ENCODE data around the gene NELFE. TPM values are rescaled to one million over a fixed set of nuclear protein-coding genes. Genes with fewer than 3 reads are reported as not detected.
"Not testable (repeated sequence)": the region's sequence is repeated elsewhere in the genome, so short reads cannot be mapped to it uniquely, and the experiment has no call there.

The NELFE gene, protein sequence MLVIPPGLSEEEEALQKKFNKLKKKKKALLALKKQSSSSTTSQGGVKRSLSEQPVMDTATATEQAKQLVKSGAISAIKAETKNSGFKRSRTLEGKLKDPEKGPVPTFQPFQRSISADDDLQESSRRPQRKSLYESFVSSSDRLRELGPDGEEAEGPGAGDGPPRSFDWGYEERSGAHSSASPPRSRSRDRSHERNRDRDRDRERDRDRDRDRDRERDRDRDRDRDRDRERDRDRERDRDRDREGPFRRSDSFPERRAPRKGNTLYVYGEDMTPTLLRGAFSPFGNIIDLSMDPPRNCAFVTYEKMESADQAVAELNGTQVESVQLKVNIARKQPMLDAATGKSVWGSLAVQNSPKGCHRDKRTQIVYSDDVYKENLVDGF
- 201 and 228 TPM in 2 replicates for total RNA-seq (2014; rRNA removed; shearing (Covaris generic))

DNA sequence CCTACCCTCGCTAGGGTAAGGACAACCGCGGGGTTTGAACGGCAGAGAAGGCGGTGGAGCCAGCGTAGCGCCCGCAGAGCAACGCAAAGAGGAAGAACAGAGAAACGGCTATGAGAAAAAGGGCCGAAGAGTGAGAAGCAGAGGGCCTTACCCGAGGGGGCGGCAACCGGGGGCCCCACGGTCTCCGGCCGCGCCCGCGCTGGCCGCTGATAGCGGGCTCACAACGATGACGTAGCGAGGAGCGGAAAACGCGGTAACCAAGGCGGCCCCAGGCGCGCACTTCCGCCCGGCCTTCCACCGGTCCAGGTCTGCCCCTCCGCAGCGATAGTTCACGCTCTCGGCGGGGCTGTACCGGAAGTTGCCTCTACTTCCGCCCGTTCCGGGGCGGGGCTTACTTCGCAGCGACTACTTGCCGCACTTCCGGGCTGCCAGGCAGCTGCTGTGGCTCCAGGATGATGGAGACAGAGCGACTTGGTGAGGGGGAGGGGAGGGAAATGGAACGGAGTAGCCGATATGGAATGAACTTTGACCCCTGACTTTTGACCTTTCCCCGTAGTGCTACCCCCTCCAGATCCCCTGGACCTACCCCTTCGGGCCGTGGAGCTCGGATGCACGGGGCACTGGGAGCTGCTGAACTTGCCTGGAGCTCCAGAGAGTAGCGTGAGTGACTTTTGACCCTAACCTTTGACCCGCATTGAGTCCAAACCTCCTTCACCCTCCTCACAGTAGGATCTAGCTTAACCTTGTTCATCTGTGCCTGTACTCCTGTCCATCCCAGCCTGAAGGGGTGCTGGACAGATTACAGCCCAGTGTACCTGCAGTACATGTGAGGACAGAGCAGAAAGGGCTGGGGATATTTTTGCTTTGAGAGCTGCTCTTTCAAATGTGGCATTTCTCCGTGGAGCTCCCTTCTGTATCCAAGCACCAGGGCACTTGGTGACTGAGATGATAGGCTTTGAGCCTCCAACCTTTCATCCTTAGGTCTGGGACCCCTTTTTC is at the start of gene NELFE, which contains the start of gene SKIC2:
Gene NELFE (minus strand): TSS at position 231 of the 999 bp plus-strand sequence. CDS start 525 bp downstream, outside the sequence.
Gene SKIC2 (plus strand): TSS at position 435 of the 999 bp plus-strand sequence. CDS start 18 bp downstream, at position 453.
- DNase-seq (ENCODE audit: low read depth) = peak; percentile 99

DNA sequence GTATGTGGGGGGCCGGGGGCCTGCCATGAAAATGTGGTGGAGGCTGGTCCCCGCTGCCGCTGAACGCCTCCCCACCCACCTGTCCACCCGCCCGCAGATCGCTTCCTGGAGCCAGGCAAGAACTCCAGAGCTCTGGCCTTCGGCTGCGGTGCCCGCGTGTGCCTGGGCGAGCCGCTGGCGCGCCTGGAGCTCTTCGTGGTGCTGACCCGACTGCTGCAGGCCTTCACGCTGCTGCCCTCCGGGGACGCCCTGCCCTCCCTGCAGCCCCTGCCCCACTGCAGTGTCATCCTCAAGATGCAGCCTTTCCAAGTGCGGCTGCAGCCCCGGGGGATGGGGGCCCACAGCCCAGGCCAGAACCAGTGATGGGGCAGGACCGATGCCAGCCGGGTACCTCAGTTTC is 49.3 kb upstream of the NELFE start:
- not testable (repeated sequence) for DNase-seq (ENCODE audit: low read depth)

DNA sequence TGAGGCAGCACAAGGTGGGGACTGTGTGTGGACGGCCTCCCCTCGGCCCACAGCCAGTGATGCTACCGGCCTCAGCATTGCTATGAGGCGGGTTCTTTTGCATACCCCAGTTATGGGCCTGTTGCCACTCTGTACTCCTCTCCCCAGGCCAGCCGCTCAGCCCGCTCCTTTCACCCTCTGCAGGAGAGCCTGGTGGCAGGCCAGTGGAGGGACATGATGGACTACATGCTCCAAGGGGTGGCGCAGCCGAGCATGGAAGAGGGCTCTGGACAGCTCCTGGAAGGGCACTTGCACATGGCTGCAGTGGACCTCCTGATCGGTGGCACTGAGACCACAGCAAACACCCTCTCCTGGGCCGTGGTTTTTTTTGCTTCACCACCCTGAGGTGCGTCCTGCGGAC is 48.3 kb upstream of the NELFE start:
- DNase-seq (ENCODE audit: low read depth) = not testable (repeated sequence)

DNA sequence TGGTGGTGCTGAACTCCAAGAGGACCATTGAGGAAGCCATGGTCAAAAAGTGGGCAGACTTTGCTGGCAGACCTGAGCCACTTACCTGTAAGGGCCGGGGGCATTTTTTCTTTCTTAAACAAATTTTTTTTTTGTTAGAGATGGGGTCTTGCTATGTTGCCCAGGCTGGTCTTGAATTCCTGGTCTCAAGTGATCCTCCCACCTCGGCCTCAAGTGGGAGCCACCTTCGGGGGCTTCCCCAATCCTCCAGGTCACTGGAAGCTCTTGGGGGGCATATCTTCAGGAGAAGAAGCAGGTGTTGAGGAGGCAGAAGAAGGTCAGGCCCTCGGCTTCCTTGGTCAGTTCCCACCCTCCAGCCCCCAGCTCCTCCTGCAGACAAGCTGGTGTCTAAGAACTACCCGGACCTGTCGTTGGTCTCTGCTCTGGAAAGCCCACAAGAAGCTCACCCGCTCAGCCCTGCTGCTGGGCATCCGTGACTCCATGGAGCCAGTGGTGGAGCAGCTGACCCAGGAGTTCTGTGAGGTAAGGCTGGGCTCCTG is 47.3 kb upstream of the NELFE start:
- DNase-seq (ENCODE audit: low read depth) = not testable (repeated sequence)

DNA sequence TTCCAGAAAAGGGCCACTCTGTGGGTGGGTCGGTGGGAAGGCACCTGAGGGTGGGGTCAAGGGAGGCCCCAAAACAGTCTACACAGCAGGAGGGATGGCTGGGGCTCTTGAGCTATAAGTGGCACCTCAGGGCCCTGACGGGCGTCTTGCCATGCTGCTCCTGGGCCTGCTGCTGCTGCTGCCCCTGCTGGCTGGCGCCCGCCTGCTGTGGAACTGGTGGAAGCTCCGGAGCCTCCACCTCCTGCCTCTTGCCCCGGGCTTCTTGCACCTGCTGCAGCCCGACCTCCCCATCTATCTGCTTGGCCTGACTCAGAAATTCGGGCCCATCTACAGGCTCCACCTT is 46.7 kb upstream of the NELFE start:
- DNase-seq (ENCODE audit: low read depth) = not testable (repeated sequence)

DNA sequence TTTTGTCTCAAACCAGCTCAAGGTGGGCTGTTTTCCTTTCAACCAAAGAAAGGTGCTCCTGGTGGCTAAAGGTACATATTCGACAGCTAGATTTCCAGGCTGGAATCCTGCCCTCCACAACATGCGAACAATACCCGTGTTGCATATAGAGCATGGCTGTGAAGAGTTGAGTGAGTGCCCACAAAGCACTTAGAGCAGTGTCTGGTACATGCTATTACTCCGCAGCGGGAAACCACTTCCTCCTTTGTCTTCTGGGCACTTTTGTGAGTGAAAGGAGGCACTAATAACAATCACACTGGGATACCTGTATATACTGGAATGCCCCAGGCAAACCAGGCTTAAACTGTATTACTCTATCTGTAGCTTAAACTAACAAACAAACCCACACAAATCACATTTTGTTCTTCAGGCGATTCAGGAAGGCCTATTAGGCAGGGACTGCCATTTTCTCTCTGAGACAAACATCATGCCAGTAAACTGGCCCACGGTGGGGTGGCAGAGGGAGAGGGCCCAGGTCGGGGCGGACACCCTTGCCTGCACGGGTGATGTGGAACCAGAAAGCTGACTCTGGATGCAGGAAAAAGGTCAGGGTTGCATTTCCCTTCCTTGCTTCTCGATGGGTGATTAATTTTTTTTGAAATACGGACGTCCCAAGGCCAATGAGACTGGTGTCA is 46.2 kb upstream of the NELFE start:
- DNase-seq (ENCODE audit: low read depth) = not testable (repeated sequence)

DNA sequence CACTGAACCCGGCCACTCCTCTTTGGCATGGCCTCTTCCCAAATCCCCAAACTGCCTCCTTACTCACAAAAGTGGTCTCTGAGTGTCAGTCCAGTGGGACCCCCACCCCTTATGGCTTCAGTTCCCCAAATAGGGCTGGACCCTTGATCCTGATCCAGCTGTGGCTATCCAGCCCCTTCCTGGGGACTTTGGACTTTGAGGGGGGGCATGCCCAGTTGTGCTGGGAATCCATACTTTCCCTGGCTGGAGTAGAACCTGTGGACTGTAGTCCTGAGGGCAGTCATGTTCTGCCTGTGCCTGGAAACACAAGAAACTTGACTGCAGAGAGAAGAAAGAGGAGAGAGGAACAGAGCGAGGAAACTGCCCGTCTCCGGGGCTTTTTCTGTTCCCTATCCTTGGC is 45.6 kb upstream of the NELFE start:
- not testable (repeated sequence) for DNase-seq (ENCODE audit: low read depth)

DNA sequence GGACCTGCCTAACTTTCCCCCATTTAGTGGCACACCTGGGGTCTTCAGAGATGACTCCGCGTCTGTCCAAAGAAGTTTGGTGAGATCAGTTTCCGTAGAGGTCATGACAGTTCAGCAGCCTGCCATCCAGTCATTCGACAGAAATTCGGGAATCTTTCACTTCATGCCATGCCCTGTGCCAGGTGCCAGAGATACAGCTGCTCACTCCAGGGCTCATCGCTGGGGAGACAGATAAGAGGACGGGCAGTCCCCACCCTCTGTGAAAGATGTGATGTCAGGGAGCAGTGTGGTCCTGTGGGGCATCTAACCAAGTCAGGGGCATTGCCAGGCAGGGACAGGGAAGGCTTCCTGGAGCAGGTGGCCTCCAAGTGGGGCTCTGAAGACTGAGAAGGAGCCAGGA is 44.5 kb upstream of the NELFE start:
- DNase-seq (ENCODE audit: low read depth) = not testable (repeated sequence)

DNA sequence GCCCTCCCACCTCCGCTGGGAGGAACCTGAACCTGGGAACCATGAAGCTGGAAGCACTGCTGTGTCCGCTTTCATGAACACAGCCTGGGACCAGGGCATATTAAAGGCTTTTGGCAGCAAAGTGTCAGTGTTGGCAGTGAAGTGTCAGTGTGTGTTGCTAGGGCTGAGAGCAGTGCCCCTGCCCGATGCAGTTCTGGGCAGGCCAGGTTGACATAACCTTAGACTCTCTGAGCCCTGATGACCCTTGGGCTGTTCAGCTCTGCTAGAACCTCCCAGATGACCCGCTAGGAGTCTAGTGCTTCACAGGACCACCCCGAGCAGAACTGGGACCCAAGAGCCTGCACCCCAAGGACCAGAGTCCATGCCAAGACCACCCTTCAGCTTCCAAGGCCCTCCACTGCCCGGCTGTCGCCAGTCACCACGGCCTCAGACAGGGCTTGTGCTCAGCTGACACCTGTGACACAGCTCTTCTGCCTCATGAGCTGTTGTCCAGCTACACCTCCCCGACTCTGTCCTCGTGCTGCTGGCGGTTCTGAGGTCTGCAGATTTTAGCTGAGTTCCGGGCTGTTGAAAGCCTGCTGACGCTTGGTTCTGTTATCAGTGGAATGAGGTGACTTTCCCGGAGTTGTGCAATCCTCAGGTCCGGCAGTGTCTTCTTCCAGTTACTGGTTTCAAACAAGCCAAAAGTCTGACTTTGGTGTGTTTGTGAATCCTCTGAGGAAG is 43.9 kb upstream of the NELFE start:
- DNase-seq (ENCODE audit: low read depth) = not testable (repeated sequence)

DNA sequence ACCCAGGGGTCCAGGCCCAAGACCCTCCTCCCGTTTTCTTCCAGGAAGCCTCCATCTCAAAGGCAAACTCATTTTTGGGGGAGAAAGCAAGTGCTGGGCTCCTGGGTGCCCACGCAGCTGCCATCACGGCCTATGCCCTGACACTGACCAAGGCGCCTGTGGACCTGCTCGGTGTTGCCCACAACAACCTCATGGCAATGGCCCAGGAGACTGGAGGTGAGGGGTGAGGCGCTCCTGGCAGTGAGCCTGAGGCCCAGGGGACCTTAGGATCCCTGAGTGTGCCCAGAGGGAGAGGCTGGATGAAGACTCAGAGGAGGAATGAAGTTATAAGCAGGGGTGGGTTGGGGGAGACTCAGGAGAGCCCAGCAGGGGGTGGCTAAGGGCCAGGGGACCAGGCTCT is 37.6 kb upstream of the NELFE start:
- not testable (repeated sequence) for DNase-seq (ENCODE audit: low read depth)

DNA sequence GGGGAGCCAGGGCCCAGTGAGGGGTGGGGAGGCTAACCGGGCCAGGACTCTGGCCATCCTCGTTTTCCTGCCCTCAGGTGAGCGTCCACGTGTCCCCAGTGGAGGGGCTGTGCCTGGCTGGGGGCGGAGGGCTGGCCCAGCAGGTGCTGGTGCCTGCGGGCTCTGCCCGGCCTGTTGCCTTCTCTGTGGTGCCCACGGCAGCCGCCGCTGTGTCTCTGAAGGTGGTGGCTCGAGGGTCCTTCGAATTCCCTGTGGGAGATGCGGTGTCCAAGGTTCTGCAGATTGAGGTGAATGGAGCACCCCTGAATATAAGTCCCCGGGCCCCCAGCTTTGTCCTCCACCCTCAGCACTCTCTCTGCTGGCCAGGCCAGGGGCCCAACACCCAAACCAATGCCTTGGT is 35.6 kb upstream of the NELFE start:
- not testable (repeated sequence) for DNase-seq (ENCODE audit: low read depth)

DNA sequence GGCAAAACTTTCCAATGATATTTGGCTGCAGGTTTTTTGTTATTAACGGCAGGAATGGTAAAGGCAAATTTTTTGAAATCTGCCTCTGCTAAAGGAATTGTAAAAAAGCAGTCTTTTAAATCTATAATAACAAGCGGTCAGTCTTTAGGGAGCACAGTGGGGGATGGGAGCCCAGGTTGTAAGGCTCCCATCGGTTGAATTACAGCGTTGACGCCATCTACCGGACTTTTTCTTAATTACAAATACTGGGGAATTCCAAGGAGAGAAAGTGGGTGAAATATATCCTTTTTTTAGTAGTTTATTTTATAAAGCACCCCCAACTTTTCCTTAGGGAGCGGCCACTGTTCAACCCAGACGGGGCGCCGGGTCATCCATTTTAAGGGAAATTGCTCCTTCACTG is 30.6 kb upstream of the NELFE start:
- not testable (repeated sequence) for DNase-seq (ENCODE audit: low read depth)

DNA sequence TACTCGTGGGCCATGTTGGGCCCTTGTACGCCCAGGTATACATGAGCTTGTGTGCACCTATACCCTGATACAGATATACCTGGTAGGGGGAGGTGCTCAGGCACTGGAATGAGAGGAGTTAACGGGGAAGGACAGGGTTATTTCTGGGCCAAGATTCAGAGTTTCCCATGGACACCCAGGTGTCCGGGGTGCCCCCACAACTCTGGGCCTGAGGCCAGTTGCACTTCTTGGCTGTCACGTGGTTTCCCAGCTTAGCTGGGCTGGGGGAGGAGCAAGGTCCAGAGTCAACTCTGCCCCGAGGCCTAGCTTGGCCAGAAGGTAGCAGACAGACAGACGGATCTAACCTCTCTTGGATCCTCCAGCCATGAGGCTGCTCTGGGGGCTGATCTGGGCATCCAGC is 23.0 kb upstream of the NELFE start, which contains the start of gene C4A:
Gene C4A (plus strand): TSS at position 314 of the 400 bp plus-strand sequence. CDS start 51 bp downstream, at position 365.
- DNase-seq (ENCODE audit: low read depth) = not testable (repeated sequence)

DNA sequence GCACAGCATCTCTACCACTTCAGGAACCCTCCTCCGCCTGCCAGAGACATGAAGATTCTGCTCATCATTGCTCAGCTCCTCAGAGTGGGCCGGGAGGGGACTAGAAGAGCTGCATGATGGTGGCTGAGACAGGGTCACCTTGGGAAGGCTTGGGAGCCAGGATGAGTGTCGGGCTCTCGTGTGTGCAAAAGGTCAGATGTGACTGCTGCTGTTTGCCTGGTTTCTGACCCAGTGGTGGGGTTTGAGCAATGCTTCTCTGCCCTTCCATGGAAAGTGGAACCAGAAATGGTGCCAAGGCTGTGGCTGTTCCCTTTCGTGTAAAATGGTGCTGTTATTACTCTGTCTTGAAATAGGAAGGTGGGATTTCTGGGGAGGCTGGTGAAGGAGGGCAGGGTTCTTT is 22.2 kb upstream of the NELFE start:
- not testable (repeated sequence) for DNase-seq (ENCODE audit: low read depth)

DNA sequence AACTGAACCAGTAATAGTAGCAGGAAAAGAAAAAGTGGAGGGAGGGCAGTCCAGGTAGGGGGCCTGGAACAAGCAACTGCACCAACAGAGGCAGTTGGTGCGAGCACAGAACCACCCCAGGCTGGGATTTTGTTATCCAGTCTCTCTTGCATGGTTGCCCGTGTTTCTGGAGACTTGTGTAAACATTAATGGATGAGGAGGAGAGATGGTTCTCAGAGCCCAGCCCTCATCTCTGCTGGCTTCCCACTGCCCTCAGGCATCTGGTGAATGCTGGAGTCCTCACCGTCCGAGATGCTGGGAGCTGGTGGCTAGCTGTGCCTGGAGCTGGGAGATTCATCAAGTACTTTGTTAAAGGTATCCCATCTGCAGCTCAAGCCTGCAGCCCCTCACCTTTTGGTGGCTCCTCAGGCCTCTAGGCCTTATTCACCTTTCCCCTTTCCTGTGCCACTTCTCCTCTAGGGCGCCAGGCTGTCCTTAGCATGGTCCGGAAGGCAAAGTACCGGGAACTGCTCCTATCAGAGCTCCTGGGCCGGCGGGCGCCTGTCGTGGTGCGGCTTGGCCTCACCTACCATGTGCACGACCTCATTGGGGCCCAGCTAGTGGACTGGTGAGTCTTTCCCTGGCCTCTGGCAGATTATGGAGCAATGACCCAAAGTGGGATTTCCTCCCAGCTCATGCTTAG is 21.6 kb upstream of the NELFE start:
- not testable (repeated sequence) for DNase-seq (ENCODE audit: low read depth)

DNA sequence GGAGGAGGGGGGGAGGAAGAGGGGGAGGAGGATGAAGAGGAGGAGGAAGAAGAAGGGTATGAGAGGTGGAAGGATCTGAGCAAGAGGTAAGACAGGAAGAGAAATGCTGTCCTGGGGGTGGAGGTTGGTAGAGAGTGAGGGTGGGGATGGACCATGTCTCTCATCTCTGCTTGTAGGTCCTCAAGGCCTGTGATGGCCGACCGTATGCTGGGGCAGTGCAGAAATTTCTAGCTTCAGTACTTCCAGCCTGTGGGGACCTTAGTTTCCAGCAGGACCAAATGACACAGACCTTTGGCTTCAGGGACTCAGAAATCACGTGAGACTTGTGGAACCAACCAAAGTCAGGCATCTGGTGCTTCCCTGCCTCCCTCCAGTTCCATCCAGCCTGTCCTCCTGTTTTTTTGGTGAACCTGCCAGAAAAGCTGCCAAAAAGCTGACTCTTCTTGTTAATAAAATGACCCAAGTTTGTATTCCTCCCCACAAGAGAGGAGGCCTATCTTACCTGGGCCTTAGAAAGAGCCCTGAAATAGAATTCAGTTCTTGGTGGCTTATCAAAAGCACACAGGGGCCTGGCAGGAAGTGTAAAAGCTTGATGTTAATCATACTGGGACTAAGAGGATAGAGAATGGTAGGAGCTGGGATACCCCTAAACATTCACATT is 20.6 kb upstream of the NELFE start:
- DNase-seq (ENCODE audit: low read depth) = no peak

DNA sequence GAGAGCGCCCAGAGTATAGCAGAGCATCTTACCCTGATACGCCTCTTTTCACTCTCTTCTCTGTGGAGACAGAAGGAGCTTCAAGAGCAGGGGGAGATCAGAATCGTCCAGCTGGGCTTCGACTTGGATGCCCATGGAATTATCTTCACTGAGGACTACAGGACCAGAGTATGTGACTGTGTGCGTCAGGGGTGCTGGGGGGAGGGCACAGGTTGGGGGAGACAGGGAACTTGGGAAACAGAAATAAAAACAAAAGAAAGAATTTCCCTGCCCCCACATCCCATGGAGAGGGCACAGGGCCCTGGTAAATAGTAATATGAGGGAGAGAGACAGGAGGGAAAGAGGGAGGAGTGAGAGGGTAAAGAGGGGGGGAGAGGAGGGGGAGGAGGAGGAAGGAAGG is 20.1 kb upstream of the NELFE start:
- DNase-seq (ENCODE audit: low read depth) = no peak

DNA sequence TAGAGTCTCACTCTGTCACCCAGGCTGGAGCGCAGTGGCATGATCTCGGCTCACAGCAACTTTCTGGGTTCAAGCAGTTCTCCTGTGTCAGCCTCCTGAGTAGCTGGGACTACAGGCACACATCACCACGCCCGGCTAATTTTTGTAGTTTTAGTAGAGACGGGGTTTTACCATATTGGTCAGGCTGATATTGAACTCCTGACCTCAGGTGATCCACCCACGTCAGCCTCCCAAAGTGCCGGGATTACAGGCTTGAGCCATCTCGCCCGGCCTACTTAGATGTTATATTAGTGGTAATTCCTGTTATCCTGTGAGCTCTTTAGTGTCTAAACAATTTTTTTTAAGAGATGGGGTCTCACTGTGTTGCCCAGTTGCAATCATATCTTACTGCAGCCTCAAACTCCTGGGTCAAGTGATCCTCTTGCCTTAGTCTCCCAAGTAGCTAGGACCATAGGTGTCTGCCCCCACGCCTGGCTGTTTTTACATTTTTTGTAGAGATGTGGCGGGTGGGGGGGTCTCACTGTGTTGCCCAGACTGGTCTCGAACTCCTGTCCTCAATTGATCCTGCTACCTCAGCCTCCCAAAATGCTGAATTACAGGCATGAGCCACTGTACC is 19.2 kb upstream of the NELFE start:
- DNase-seq (ENCODE audit: low read depth) = no peak

DNA sequence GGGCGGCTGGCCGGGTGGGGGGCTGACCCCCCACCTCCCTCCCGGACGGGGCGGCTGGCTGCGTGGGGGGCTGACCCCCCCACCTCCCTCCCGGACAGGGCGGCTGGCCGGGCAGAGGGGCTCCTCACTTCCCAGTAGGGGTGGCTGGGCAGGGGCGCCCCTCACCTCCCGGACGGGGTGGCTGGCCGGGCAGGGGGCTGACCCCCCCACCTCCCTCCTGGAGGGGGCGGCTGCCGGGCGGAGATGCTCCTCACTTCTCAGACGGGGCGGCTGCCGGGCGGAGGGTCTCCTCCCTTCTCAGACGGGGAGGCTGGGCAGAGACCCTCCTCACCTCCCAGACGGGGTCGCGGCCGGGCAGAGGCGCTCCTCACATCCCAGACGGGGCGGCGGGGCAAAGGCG is 17.3 kb upstream of the NELFE start:
- DNase-seq (ENCODE audit: low read depth) = not testable (repeated sequence)

Data from M059J (cell line).